ENCODE measurements around the gene MYOF.
"Not testable (repeated sequence)": the region's sequence is repeated elsewhere in the genome, so short reads cannot be mapped to it uniquely, and the experiment has no call there.

Gene MYOF

DNA sequence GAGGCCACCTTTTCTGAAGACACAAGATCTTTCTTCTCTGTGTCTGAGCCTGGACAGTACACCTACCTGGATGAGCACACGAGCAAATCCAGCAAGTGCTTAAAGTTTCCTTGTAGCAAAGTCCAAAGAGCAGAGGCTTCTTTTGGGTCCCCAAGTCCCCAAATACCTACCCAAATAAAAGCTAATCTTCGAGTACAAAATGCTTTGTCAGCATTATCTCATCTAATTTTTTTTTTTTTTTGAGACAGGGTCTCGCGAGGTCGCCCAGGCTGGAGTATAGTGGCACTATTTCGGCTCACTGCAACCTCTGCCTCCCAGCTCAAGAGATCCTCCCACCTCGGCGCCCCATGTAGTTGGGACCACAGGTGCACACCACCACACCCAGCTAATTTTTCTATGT is 24.6 kb downstream of the MYOF start:
- DNase-seq (ENCODE audit: low spot score), result no peak

- DNase-seq (ENCODE audit: low spot score), result no peak
Observed at GRCh38 chr10:93456480-93456879, 25.7 kb downstream of the MYOF start.

- no peak for DNase-seq (ENCODE audit: low spot score)
Observed at GRCh38 chr10:93454736-93455135, 27.4 kb downstream of the MYOF start.

- DNase-seq (ENCODE audit: low spot score), result no peak
Observed at GRCh38 chr10:93454146-93454545, 28.0 kb downstream of the MYOF start.

DNA sequence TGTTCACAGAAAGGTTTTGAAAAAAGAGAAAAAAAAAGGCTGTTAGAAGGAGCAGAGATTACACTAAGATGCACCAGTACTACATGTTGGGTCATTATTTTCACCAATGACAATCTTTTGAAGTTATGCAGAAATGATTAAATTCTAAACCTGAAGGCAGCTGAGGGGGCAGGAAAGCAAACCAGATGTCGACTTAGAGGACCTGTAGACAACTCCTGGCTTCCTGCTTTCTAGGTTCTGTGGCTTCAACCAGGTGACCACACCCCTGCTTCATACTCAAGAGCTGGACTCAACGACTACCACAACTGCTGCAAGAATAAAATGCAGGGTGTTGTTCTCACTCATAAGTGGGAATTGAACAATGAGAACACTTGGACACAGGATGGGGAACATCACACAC is 30.0 kb downstream of the MYOF start:
- no peak for DNase-seq (ENCODE audit: low spot score)

DNA sequence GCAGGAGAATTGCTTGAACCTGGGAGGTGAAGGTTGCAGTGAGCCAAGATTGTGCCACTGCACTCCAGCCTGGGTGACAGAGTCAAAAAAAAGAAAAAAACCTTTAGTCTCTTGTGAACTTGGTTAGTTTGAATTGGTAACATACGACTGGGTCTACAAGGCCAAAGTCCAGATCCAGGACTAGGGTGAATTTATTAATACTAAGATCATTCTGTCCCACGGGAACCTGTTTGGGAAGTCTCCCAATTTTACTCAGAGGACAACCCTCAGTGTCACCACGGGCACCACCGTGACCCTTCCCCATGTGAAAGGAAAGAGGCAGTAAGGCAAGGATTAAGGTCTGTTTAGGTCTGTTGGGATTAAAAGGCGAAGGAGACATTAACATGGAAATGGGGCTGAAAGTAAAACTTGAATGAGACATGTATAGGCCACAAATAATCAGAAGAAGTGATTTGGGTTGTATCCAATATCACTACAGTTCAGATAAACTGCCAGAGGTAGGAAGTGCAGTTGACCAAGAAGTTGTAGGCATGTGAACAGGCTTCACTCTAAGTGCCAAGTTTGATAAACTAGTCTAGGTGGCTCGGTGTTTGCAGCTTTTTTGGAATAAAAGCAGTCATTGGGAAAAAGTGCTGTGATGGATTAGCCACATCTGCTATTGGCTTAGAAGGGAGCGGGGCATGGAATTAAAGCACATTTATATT is 30.7 kb downstream of the MYOF start:
- no peak for DNase-seq (ENCODE audit: low spot score)

- DNase-seq (ENCODE audit: low spot score), result no peak
Observed at GRCh38 chr10:93447970-93448369, 34.2 kb downstream of the MYOF start.

- DNase-seq (ENCODE audit: low spot score), result no peak
Observed at GRCh38 chr10:93447019-93447418, 35.1 kb downstream of the MYOF start.

- DNase-seq (ENCODE audit: low spot score), result no peak
Observed at GRCh38 chr10:93445978-93446720, 36.0 kb downstream of the MYOF start.

DNA sequence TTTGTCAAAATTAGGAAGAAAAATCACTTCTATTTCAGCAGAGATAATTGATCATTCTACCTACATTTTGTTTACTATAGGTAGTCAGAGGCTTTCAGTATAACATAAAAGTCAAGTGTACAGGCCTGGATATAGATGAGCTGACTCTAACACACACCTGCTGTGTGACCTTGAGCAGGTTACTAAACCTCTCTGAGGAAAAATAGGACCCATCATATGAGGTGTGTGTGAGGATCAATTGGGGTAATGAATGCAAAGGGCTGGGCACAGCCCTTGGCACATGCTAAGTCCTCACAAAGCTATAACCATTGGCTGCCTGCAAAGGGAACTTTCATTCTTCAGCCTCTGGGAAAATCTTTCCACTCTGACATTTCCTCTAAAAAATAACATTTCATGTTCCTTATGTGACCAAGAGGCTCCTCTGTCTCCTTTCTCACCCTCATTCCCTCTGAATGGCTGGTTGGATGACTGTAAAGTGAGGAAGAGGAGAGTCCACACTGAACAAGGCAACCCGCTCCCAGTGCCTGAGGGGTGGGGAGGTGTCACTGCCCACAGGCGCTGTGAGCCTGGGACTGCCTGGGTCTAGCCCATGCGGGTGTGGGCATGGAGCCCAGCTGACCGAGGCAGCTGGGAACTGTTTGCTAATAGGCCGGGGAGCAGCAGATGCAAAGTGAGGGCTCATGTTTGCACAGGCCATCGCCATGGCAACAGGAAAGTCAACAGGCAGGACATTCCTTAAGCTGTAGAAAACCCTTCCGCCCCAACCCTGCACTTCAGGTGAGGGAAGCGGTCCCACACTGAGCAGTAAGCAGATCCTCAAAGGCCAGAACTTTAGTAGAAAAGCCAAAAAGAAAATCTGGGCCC is 36.8 kb downstream of the MYOF start:
- DNase-seq (ENCODE audit: low spot score), result peak; percentile 34

DNA sequence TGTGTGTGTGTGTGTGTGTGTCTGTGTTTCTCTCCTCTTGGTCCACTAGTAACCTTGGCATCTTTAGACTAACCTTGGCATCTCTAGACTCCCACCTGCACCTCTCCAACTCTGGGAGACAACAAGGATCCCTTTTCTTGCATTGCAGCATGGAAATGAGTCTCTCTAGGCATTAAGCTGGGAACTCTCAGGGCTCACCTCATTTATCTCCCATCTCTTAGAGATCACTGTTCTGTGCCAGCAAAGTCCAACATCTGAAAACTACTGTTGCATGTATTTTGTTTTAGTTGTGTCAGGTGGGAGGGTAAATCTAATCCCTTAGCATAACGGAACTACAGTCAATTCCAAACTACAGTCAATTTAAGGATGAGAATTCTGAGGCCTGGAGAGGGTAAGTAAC is 38.7 kb downstream of the MYOF start:
- DNase-seq (ENCODE audit: low spot score), result no peak

GRCh38 chr10:93442721-93443120 is 39.4 kb downstream of the MYOF start:
- not testable (repeated sequence) for DNase-seq (ENCODE audit: low spot score)

GRCh38 chr10:93440591-93441091 is 41.5 kb downstream of the MYOF start:
- DNase-seq (ENCODE audit: low spot score), result no peak

GRCh38 chr10:93438613-93439253 is 43.4 kb downstream of the MYOF start:
- DNase-seq (ENCODE audit: low spot score), result peak; percentile 82

DNA sequence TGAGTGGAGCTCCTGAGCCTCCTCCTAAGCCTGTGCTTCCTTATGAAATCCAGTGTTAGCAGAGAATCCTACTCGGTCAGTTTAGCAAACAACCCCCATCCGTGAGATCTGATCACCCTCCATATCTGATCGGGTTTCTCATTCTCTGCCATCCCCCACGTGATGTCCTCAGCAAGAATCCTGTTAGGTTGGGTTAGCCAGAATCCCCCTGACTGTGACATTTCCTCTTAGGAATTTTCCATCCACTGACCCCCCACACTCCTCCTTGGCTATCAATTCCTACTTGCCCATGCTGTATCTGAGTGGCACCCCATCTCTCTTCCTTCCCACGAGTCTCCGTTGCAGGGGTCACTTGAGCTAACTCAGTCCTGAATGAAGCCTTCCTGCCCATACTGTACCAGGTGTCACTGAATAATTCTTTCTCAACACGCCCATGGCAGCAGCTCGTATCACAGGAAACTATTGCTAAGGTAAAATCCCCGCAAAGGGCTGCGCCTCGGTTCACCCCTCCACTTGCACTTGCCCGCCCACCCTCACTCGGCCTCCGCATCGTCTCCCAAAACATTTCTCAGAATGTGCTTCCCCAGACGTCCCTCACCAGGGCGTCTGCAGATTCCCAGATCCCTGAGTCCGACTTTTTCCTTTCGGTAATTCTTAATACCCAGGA is 44.1 kb downstream of the MYOF start:
- DNase-seq (ENCODE audit: low spot score), result no peak

GRCh38 chr10:93437086-93437945 is 44.8 kb downstream of the MYOF start:
- DNase-seq (ENCODE audit: low spot score), result peak; percentile 94

GRCh38 chr10:93436591-93437085 is 45.5 kb downstream of the MYOF start:
- DNase-seq (ENCODE audit: low spot score), result peak; percentile 91

- no peak for DNase-seq (ENCODE audit: low spot score)
Observed at GRCh38 chr10:93435621-93436397, 46.3 kb downstream of the MYOF start.

DNA sequence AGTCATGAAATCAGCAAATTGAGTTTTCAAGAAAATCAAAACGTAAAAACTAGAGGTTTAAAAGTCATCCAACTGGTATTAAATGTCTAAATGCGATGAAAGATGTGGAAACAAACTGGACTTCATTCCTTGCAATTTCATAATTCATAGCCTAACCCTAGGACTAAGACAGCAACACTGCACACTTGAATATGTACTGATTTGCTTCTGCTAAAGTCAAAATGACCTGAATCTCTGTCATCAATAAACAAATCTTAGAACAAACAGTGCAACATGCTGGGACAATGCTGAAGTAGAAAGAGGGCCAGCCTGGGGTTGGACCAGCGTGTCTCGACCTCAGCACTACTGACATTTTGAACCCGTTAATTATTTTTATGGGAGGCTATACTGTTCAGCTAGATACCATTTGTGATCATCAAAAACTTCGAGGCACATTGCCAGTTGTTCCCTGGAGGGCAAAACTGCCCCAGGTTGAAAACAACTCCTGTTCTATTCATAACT is 47.1 kb downstream of the MYOF start:
- DNase-seq (ENCODE audit: low spot score), result no peak

All from kidney capillary endothelial cell (primary cell).